ENCODE results near the gene PTPN7. TPM values are rescaled to one million over a fixed set of nuclear protein-coding genes. Genes with fewer than 3 reads are reported as not detected.

PTPN7 gene
- total and polyA plus RNA-seq, 4 donors, result 0.75 to 7.0 (median 1.7) TPM

DNA sequence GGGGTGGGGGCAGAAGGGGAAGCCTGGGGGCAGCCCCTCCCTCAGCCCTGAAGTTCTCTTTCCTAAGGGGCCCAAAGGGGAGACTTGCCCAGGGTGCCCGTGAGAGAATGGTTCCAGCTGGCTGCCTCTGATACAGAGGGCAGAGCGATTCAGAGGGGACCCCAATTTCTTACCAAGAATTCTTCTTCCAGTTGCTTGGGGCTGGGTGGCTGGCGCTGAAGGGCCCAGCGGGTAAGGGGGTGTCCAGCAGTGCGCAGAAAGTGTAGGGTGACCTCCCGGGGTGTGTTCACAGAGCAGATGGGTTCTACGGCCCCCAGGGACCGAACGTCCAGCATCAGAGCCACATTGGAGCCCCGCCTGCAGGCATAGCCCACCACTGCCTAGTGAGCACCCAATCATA lies 2.5 kb downstream of the PTPN7 start:
- WGBS, result 93% methylated on average over 10 of the region's 10 CpGs
- Histone ChIP-seq H3K4me3 (ENCODE audit: low read depth in 1 of 3, low read length in 3 of 3) (no peak overlapping the region), H3K9ac (ENCODE audit: low read depth in 1 of 2, low read length in 2 of 2) (no peak overlapping the region), H3K27me3 (ENCODE audit: control insufficient read depth in 4 of 4, insufficient read depth in 4 of 4, low read length in 3 of 4) (no peaks in the 10 kb centered on the region), H3K4me1 (ENCODE audit: control insufficient read depth in 4 of 4, insufficient read depth in 4 of 4, low read length in 3 of 4) (peaks cover 0 to 9% (median 2%) of the 10 kb centered on the region in 4 donors), H3K36me3 (ENCODE audit: control insufficient read depth in 4 of 4, insufficient read depth in 3 of 4, low read depth in 1 of 4, low read length in 3 of 4) (no peaks in the 10 kb centered on the region), H3K27ac (ENCODE audit: low read depth in 1 of 2, low read length in 2 of 2) (no peak overlapping the region), H3K9me3 (ENCODE audit: control insufficient read depth in 4 of 4, low read length in 3 of 4) (no peaks in the 10 kb centered on the region)
- no peak for DNase-seq (ENCODE audit: low spot score)
- TF ChIP-seq FOXA2 (IDR thresholded peaks at IDR 0.05), result no peak
- no peak for TF ChIP-seq CTCF (IDR thresholded peaks at IDR 0.05; ENCODE audit: low read depth, low read length, missing input control)
- no peak for TF ChIP-seq EGR1 (IDR thresholded peaks at IDR 0.05; ENCODE audit: low read depth in 2 of 2)
- no peak for TF ChIP-seq TAF1 (conservative IDR thresholded peaks at IDR 0.05)
- no peak for TF ChIP-seq FOXA1 (IDR thresholded peaks at IDR 0.05)
- TF ChIP-seq, protein P1, sequence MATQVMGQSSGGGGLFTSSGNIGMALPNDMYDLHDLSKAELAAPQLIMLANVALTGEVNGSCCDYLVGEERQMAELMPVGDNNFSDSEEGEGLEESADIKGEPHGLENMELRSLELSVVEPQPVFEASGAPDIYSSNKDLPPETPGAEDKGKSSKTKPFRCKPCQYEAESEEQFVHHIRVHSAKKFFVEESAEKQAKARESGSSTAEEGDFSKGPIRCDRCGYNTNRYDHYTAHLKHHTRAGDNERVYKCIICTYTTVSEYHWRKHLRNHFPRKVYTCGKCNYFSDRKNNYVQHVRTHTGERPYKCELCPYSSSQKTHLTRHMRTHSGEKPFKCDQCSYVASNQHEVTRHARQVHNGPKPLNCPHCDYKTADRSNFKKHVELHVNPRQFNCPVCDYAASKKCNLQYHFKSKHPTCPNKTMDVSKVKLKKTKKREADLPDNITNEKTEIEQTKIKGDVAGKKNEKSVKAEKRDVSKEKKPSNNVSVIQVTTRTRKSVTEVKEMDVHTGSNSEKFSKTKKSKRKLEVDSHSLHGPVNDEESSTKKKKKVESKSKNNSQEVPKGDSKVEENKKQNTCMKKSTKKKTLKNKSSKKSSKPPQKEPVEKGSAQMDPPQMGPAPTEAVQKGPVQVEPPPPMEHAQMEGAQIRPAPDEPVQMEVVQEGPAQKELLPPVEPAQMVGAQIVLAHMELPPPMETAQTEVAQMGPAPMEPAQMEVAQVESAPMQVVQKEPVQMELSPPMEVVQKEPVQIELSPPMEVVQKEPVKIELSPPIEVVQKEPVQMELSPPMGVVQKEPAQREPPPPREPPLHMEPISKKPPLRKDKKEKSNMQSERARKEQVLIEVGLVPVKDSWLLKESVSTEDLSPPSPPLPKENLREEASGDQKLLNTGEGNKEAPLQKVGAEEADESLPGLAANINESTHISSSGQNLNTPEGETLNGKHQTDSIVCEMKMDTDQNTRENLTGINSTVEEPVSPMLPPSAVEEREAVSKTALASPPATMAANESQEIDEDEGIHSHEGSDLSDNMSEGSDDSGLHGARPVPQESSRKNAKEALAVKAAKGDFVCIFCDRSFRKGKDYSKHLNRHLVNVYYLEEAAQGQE (IDR thresholded peaks at IDR 0.05), result no peak
- no peak for TF ChIP-seq RXRA (IDR thresholded peaks at IDR 0.05)
- TF ChIP-seq HNF4A (conservative IDR thresholded peaks at IDR 0.05), result no peak
- no peak for TF ChIP-seq JUND (IDR thresholded peaks at IDR 0.05)
- TF ChIP-seq GABPA (IDR thresholded peaks at IDR 0.05 in 1 of 2, conservative IDR thresholded peaks at IDR 0.05 in 1 of 2), result no peak
- no peak for TF ChIP-seq SP1 (IDR thresholded peaks at IDR 0.05)

- Histone ChIP-seq H3K4me1 (ENCODE audit: control insufficient read depth in 4 of 4, insufficient read depth in 4 of 4, low read length in 3 of 4) (peaks cover 0 to 7% (median under 1%) of the 10 kb centered on the region in 4 donors), H3K27me3 (ENCODE audit: control insufficient read depth in 4 of 4, insufficient read depth in 4 of 4, low read length in 3 of 4) (no peaks in the 10 kb centered on the region), H3K9me3 (ENCODE audit: control insufficient read depth in 4 of 4, low read length in 3 of 4) (no peaks in the 10 kb centered on the region), H3K4me3 (ENCODE audit: low read depth in 1 of 3, low read length in 3 of 3) (no peak overlapping the region), H3K36me3 (ENCODE audit: control insufficient read depth in 4 of 4, insufficient read depth in 3 of 4, low read depth in 1 of 4, low read length in 3 of 4) (no peaks in the 10 kb centered on the region), H3K27ac (ENCODE audit: low read depth in 1 of 2, low read length in 2 of 2) (no peak overlapping the region), H3K9ac (ENCODE audit: low read depth in 1 of 2, low read length in 2 of 2) (no peak overlapping the region)
- 91% methylated on average over 8 of the region's 8 CpGs for WGBS
- TF ChIP-seq TAF1 (conservative IDR thresholded peaks at IDR 0.05) (no peak), ZBTB33 (IDR thresholded peaks at IDR 0.05) (no peak), RAD21 (IDR thresholded peaks at IDR 0.05) (no peak), FOXA1 (IDR thresholded peaks at IDR 0.05) (no peak), YY1 (IDR thresholded peaks at IDR 0.05) (no peak), CTCF (IDR thresholded peaks at IDR 0.05; ENCODE audit: low read depth, low read length, missing input control) (no peak), EGR1 (IDR thresholded peaks at IDR 0.05; ENCODE audit: low read depth in 2 of 2) (no peak), GABPA (IDR thresholded peaks at IDR 0.05 in 1 of 2, conservative IDR thresholded peaks at IDR 0.05 in 1 of 2) (no peak)
- no peak for DNase-seq (ENCODE audit: low spot score)
Observed at GRCh38 chr1:202156590-202156989, 3.8 kb downstream of the PTPN7 start.

Measured in liver (tissue), 9 donors.